Neural cell (in vitro differentiated cells): ENCODE results near the gene FAM117B. TPM values are rescaled to one million over a fixed set of nuclear protein-coding genes. Genes with fewer than 3 reads are reported as not detected.

Experiments used
- H2AFZ ChIP-seq: fragments of 200-600, 300-800 bp; sonication (generic), shearing (Covaris generic); 2 replicates; pipeline ENCODE4 v1.6.0; 2014; ENCODE audit warnings: low read depth, mild to moderate bottlenecking, antibody characterized with exemption, low read length, moderate library complexity
- H3F3A ChIP-seq: fragments of 200-600 bp; shearing (Covaris generic); 2 replicates; pipeline ENCODE4 v1.6.1; 2016; ENCODE audit warnings: mild to moderate bottlenecking, moderate library complexity, mixed read lengths, antibody characterized with exemption, low read length; ENCODE audit not compliant: insufficient read depth, poor library complexity, severe bottlenecking
- H3K27ac ChIP-seq: fragments of 200-600, 300-800 bp; sonication (generic), shearing (Covaris generic); 2 replicates; pipeline ENCODE4 v1.5.1; 2014; ENCODE audit warnings: mild to moderate bottlenecking, low read length, moderate library complexity
- H3K27me3 ChIP-seq: fragments of 300-800, 200-600 bp; sonication (generic), shearing (Covaris generic); 2 replicates; pipeline ENCODE4 v1.6.0; 2014; ENCODE audit warnings: mild to moderate bottlenecking, low read depth, low read length, moderate library complexity; ENCODE audit not compliant: insufficient read depth
- H3K36me3 ChIP-seq: fragments of 300-800, 200-600 bp; sonication (generic), shearing (Covaris generic); 2 replicates; pipeline ENCODE4 v1.5.1; 2014; ENCODE audit warnings: mild to moderate bottlenecking, antibody characterized with exemption, low read length, moderate library complexity; ENCODE audit not compliant: insufficient read depth
- H3K4me2 ChIP-seq: fragments of 300-800, 200-600 bp; sonication (generic), shearing (Covaris generic); 2 replicates; pipeline ENCODE4 v1.6.0; 2014; ENCODE audit warnings: mild to moderate bottlenecking, low read length
- H3K4me3 ChIP-seq: fragments of 300-800, 200-600 bp; sonication (generic), shearing (Covaris generic); 2 replicates; pipeline ENCODE4 v1.5.1; 2014; ENCODE audit warnings: mild to moderate bottlenecking, low read length, moderate library complexity
- H3K79me2 ChIP-seq: fragments of 200-600 bp; shearing (Covaris generic); replicated peaks from 2 replicates; pipeline ENCODE4 v1.6.0; 2014; ENCODE audit warnings: mild to moderate bottlenecking, low read length, moderate library complexity; ENCODE audit not compliant: insufficient read depth
- H3K9ac ChIP-seq: fragments of 300-800, 200-600 bp; sonication (generic), shearing (Covaris generic); 2 replicates; pipeline ENCODE4 v1.6.1; 2016; ENCODE audit warnings: mild to moderate bottlenecking, low read length, mixed read lengths
- H3K9me2 ChIP-seq: fragments of 200-600 bp; shearing (Covaris generic); 2 replicates; pipeline ENCODE4 v1.6.1; 2016; ENCODE audit warnings: mild to moderate bottlenecking, low read length, mixed read lengths; ENCODE audit not compliant: insufficient read depth
- H3K9me3 ChIP-seq: fragments of 200-600, 300-800 bp; sonication (generic), shearing (Covaris generic); 2 replicates; pipeline ENCODE4 v1.6.1; 2016; ENCODE audit warnings: mild to moderate bottlenecking, mixed run types, low read length, moderate library complexity, mixed read lengths
- H4K20me1 ChIP-seq: fragments of 200-600 bp; shearing (Covaris generic); 2 replicates; pipeline ENCODE4 v1.6.1; 2016; ENCODE audit warnings: mild to moderate bottlenecking, mixed run types; ENCODE audit not compliant: insufficient read depth
- CTCF ChIP-seq: fragments of 450-650 bp; IDR thresholded peaks from 2 replicates; pipeline ENCODE4 v1.5.1; 2014; ENCODE audit warnings: antibody characterized with exemption, mild to moderate bottlenecking, moderate library complexity; ENCODE audit not compliant: poor library complexity, severe bottlenecking
- EP300 ChIP-seq: fragments of 450-650 bp; conservative IDR thresholded peaks from 2 replicates; pipeline ENCODE4 v1.6.1; 2014; ENCODE audit warnings: antibody characterized with exemption, mild to moderate bottlenecking, moderate library complexity; ENCODE audit not compliant: poor library complexity, severe bottlenecking
- EZH2 ChIP-seq: fragments of 200-600, 300-800 bp; shearing (Covaris generic), sonication (generic); IDR thresholded peaks from 2 replicates; pipeline ENCODE4 v1.6.1; 2014; ENCODE audit warnings: antibody characterized with exemption, low read length, borderline replicate concordance, mild to moderate bottlenecking; ENCODE audit not compliant: insufficient read depth, poor library complexity, severe bottlenecking
- MXI1 ChIP-seq: fragments of 450-650 bp; conservative IDR thresholded peaks from 2 replicates; pipeline ENCODE4 v1.6.1; 2014; ENCODE audit warnings: antibody characterized with exemption, mild to moderate bottlenecking; ENCODE audit not compliant: poor library complexity, severe bottlenecking
- POLR2AphosphoS5 ChIP-seq: IDR thresholded peaks from 2 replicates; pipeline ENCODE4 v1.6.1; 2012
- RAD21 ChIP-seq: fragments of 450-650 bp; conservative IDR thresholded peaks from 2 replicates; pipeline ENCODE4 v1.6.1; 2014; ENCODE audit warnings: antibody characterized with exemption, mild to moderate bottlenecking, moderate library complexity
- REST ChIP-seq: IDR thresholded peaks from 2 replicates; pipeline ENCODE4 v1.6.1; 2012; ENCODE audit warnings: borderline replicate concordance
- SMC3 ChIP-seq: fragments of 450-650 bp; conservative IDR thresholded peaks from 2 replicates; pipeline ENCODE4 v1.6.1; 2014; ENCODE audit warnings: antibody characterized with exemption, mild to moderate bottlenecking, moderate library complexity; ENCODE audit not compliant: poor library complexity
- TAF1 ChIP-seq: IDR thresholded peaks from 2 replicates; pipeline ENCODE4 v1.6.1; 2012; ENCODE audit warnings: low read depth
- polyA plus RNA-seq: library from polyadenylated mRNA; depleted of rRNA; stranded (reverse); fragments of >200 nt; gene quantifications from 2 replicates; pipeline ENCODE4 v1.2.3, GENCODE V29; 2014

FAM117B gene
- polyA plus RNA-seq, 1 donor from 2014 or later: 32.9 TPM

GRCh38 chr2:202760848-202761247, 126.1 kb downstream of the FAM117B start (continued):
- TF ChIP-seq REST: no peak

GRCh38 chr2:202762556-202762955, 127.8 kb downstream of the FAM117B start:
- no peak for TF ChIP-seq EP300
- TF ChIP-seq TAF1: no peak
- no peak for TF ChIP-seq REST
- TF ChIP-seq POLR2AphosphoS5: no peak
- no peak for TF ChIP-seq EZH2
- TF ChIP-seq SMC3: no peak
- TF ChIP-seq RAD21: no peak
- TF ChIP-seq MXI1: no peak
- no peak for TF ChIP-seq CTCF
- Histone ChIP-seq H3F3A (no peaks in the 10 kb centered on the region), H3K27ac (no peak overlapping the region)

More at GRCh38 chr2:202762556-202762955, 127.8 kb downstream of the FAM117B start:
- H3K9me2 ChIP-seq: no peaks in the 10 kb centered on the region
- no peak overlapping the region for H2AFZ ChIP-seq
- H3K27me3 ChIP-seq: no peaks in the 10 kb centered on the region
- H3K9me3 ChIP-seq: no peaks in the 10 kb centered on the region
- H3K9ac ChIP-seq: no peak overlapping the region
- H3K4me3 ChIP-seq: no peak overlapping the region
- no peak overlapping the region for H3K4me2 ChIP-seq
- no peaks in the 10 kb centered on the region for H3K79me2 ChIP-seq
- H3K36me3 ChIP-seq: peaks cover 7% of the 10 kb centered on the region
- no peaks in the 10 kb centered on the region for H4K20me1 ChIP-seq
